Neural cell (in vitro differentiated cells): ENCODE results near the gene PRXL2A. TPM values are rescaled to one million over a fixed set of nuclear protein-coding genes. Genes with fewer than 3 reads are reported as not detected.

Experiments
- H2AFZ ChIP-seq: fragments of 200-600, 300-800 bp; sonication (generic), shearing (Covaris generic); 2 replicates; pipeline ENCODE4 v1.6.0; 2014; ENCODE audit warnings: low read depth, mild to moderate bottlenecking, antibody characterized with exemption, low read length, moderate library complexity
- H3F3A ChIP-seq: fragments of 200-600 bp; shearing (Covaris generic); 2 replicates; pipeline ENCODE4 v1.6.1; 2016; ENCODE audit warnings: mild to moderate bottlenecking, moderate library complexity, mixed read lengths, antibody characterized with exemption, low read length; ENCODE audit not compliant: insufficient read depth, poor library complexity, severe bottlenecking
- H3K27ac ChIP-seq: fragments of 200-600, 300-800 bp; sonication (generic), shearing (Covaris generic); 2 replicates; pipeline ENCODE4 v1.5.1; 2014; ENCODE audit warnings: mild to moderate bottlenecking, low read length, moderate library complexity
- H3K27me3 ChIP-seq: fragments of 300-800, 200-600 bp; sonication (generic), shearing (Covaris generic); 2 replicates; pipeline ENCODE4 v1.6.0; 2014; ENCODE audit warnings: mild to moderate bottlenecking, low read depth, low read length, moderate library complexity; ENCODE audit not compliant: insufficient read depth
- H3K36me3 ChIP-seq: fragments of 300-800, 200-600 bp; sonication (generic), shearing (Covaris generic); 2 replicates; pipeline ENCODE4 v1.5.1; 2014; ENCODE audit warnings: mild to moderate bottlenecking, antibody characterized with exemption, low read length, moderate library complexity; ENCODE audit not compliant: insufficient read depth
- H3K4me2 ChIP-seq: fragments of 300-800, 200-600 bp; sonication (generic), shearing (Covaris generic); 2 replicates; pipeline ENCODE4 v1.6.0; 2014; ENCODE audit warnings: mild to moderate bottlenecking, low read length
- H3K4me3 ChIP-seq: fragments of 300-800, 200-600 bp; sonication (generic), shearing (Covaris generic); 2 replicates; pipeline ENCODE4 v1.5.1; 2014; ENCODE audit warnings: mild to moderate bottlenecking, low read length, moderate library complexity
- H3K79me2 ChIP-seq: fragments of 200-600 bp; shearing (Covaris generic); replicated peaks from 2 replicates; pipeline ENCODE4 v1.6.0; 2014; ENCODE audit warnings: mild to moderate bottlenecking, low read length, moderate library complexity; ENCODE audit not compliant: insufficient read depth
- H3K9ac ChIP-seq: fragments of 300-800, 200-600 bp; sonication (generic), shearing (Covaris generic); 2 replicates; pipeline ENCODE4 v1.6.1; 2016; ENCODE audit warnings: mild to moderate bottlenecking, low read length, mixed read lengths
- H3K9me2 ChIP-seq: fragments of 200-600 bp; shearing (Covaris generic); 2 replicates; pipeline ENCODE4 v1.6.1; 2016; ENCODE audit warnings: mild to moderate bottlenecking, low read length, mixed read lengths; ENCODE audit not compliant: insufficient read depth
- H3K9me3 ChIP-seq: fragments of 200-600, 300-800 bp; sonication (generic), shearing (Covaris generic); 2 replicates; pipeline ENCODE4 v1.6.1; 2016; ENCODE audit warnings: mild to moderate bottlenecking, mixed run types, low read length, moderate library complexity, mixed read lengths
- H4K20me1 ChIP-seq: fragments of 200-600 bp; shearing (Covaris generic); 2 replicates; pipeline ENCODE4 v1.6.1; 2016; ENCODE audit warnings: mild to moderate bottlenecking, mixed run types; ENCODE audit not compliant: insufficient read depth
- CTCF ChIP-seq: fragments of 450-650 bp; IDR thresholded peaks from 2 replicates; pipeline ENCODE4 v1.5.1; 2014; ENCODE audit warnings: antibody characterized with exemption, mild to moderate bottlenecking, moderate library complexity; ENCODE audit not compliant: poor library complexity, severe bottlenecking
- EP300 ChIP-seq: fragments of 450-650 bp; conservative IDR thresholded peaks from 2 replicates; pipeline ENCODE4 v1.6.1; 2014; ENCODE audit warnings: antibody characterized with exemption, mild to moderate bottlenecking, moderate library complexity; ENCODE audit not compliant: poor library complexity, severe bottlenecking
- EZH2 ChIP-seq: fragments of 200-600, 300-800 bp; shearing (Covaris generic), sonication (generic); IDR thresholded peaks from 2 replicates; pipeline ENCODE4 v1.6.1; 2014; ENCODE audit warnings: antibody characterized with exemption, low read length, borderline replicate concordance, mild to moderate bottlenecking; ENCODE audit not compliant: insufficient read depth, poor library complexity, severe bottlenecking
- MXI1 ChIP-seq: fragments of 450-650 bp; conservative IDR thresholded peaks from 2 replicates; pipeline ENCODE4 v1.6.1; 2014; ENCODE audit warnings: antibody characterized with exemption, mild to moderate bottlenecking; ENCODE audit not compliant: poor library complexity, severe bottlenecking
- POLR2AphosphoS5 ChIP-seq: IDR thresholded peaks from 2 replicates; pipeline ENCODE4 v1.6.1; 2012
- RAD21 ChIP-seq: fragments of 450-650 bp; conservative IDR thresholded peaks from 2 replicates; pipeline ENCODE4 v1.6.1; 2014; ENCODE audit warnings: antibody characterized with exemption, mild to moderate bottlenecking, moderate library complexity
- REST ChIP-seq: IDR thresholded peaks from 2 replicates; pipeline ENCODE4 v1.6.1; 2012; ENCODE audit warnings: borderline replicate concordance
- SMC3 ChIP-seq: fragments of 450-650 bp; conservative IDR thresholded peaks from 2 replicates; pipeline ENCODE4 v1.6.1; 2014; ENCODE audit warnings: antibody characterized with exemption, mild to moderate bottlenecking, moderate library complexity; ENCODE audit not compliant: poor library complexity
- TAF1 ChIP-seq: IDR thresholded peaks from 2 replicates; pipeline ENCODE4 v1.6.1; 2012; ENCODE audit warnings: low read depth
- polyA plus RNA-seq: library from polyadenylated mRNA; depleted of rRNA; stranded (reverse); fragments of >200 nt; gene quantifications from 2 replicates; pipeline ENCODE4 v1.2.3, GENCODE V29; 2014

PRXL2A gene
- polyA plus RNA-seq, 1 donor from 2014 or later = 60.5 TPM

- Histone ChIP-seq H3K9ac (peak overlapping the region; percentile 66), H2AFZ (peak overlapping the region; percentile 92), H3K9me2 (no peaks in the 10 kb centered on the region), H3K79me2 (peaks cover 81% of the 10 kb centered on the region), H3K4me2 (no peak overlapping the region), H4K20me1 (no peaks in the 10 kb centered on the region), H3K36me3 (no peaks in the 10 kb centered on the region), H3F3A (no peaks in the 10 kb centered on the region), H3K27ac (peak overlapping the region; percentile 71), H3K9me3 (no peaks in the 10 kb centered on the region), H3K27me3 (no peaks in the 10 kb centered on the region), H3K4me3 (peak overlapping the region; percentile 50)
- TF ChIP-seq EP300 (no peak), TAF1 (no peak), MXI1 (no peak), SMC3 (no peak), EZH2 (no peak), CTCF (no peak), POLR2AphosphoS5 (no peak), REST (peak; percentile 2)
Measured at GRCh38 chr10:80465451-80465835, 57.1 kb downstream of the PRXL2A start.

GRCh38 chr10:80465839-80466590 lies 57.7 kb downstream of the PRXL2A start:
- no peaks in the 10 kb centered on the region for H3K9me3 ChIP-seq
- H3F3A ChIP-seq = no peaks in the 10 kb centered on the region
- H3K27ac ChIP-seq = peak overlapping the region; percentile 71
- peak overlapping the region; percentile 92 for H2AFZ ChIP-seq
- H3K36me3 ChIP-seq = no peaks in the 10 kb centered on the region
- no peaks in the 10 kb centered on the region for H3K9me2 ChIP-seq
- no peaks in the 10 kb centered on the region for H4K20me1 ChIP-seq
- peaks cover 83% of the 10 kb centered on the region for H3K79me2 ChIP-seq
- no peak overlapping the region for H3K4me2 ChIP-seq
- H3K9ac ChIP-seq = peak overlapping the region; percentile 66
- H3K27me3 ChIP-seq = no peaks in the 10 kb centered on the region
- H3K4me3 ChIP-seq = no peak overlapping the region
- TF ChIP-seq RAD21 = no peak
- no peak for TF ChIP-seq EZH2
- TF ChIP-seq POLR2AphosphoS5 = no peak
- TF ChIP-seq CTCF = no peak
- TF ChIP-seq REST = no peak
- TF ChIP-seq SMC3 = no peak
- no peak for TF ChIP-seq EP300
- TF ChIP-seq TAF1 = no peak
- TF ChIP-seq MXI1 = no peak
